LNCAP (cell line): Measurements from ENCODE around the gene RNF111.

Experiments
- CTCF ChIP-seq: fragments of 450-650 bp; IDR thresholded peaks from 2 replicates; pipeline ENCODE4 v1.5.1; 2017; ENCODE audit warnings: mild to moderate bottlenecking

RNF111 gene

GRCh38 chr15:59018833-59019232 is 31.4 kb downstream of the RNF111 start:
- no peak for TF ChIP-seq CTCF

- TF ChIP-seq CTCF: no peak
These were observed 32.9 kb downstream of the RNF111 start for GRCh38 chr15:59020322-59020721.

GRCh38 chr15:59022188-59022587 is 34.7 kb downstream of the RNF111 start:
- TF ChIP-seq CTCF: no peak

- no peak for TF ChIP-seq CTCF
These were observed 38.7 kb downstream of the RNF111 start for GRCh38 chr15:59026207-59026606.

- no peak for TF ChIP-seq CTCF
These were observed 41.0 kb downstream of the RNF111 start for GRCh38 chr15:59028387-59028955.

- no peak for TF ChIP-seq CTCF
These were observed 42.1 kb downstream of the RNF111 start for GRCh38 chr15:59029554-59029953.

- TF ChIP-seq CTCF: no peak
These were observed 47.7 kb downstream of the RNF111 start for GRCh38 chr15:59035201-59035600.

- TF ChIP-seq CTCF: no peak
These were observed 51.8 kb downstream of the RNF111 start for GRCh38 chr15:59039225-59039624.
